RPMI8226 (cell line): ENCODE data around the gene USF3.
"Not testable (repeated sequence)": the region's sequence is repeated elsewhere in the genome, so short reads cannot be mapped to it uniquely, and the experiment has no call there.

ENCODE experiments used
- DNase-seq: peaks from one replicate; pipeline ENCODE4 v3.0.0-alpha.2; 2015

USF3 gene

DNA sequence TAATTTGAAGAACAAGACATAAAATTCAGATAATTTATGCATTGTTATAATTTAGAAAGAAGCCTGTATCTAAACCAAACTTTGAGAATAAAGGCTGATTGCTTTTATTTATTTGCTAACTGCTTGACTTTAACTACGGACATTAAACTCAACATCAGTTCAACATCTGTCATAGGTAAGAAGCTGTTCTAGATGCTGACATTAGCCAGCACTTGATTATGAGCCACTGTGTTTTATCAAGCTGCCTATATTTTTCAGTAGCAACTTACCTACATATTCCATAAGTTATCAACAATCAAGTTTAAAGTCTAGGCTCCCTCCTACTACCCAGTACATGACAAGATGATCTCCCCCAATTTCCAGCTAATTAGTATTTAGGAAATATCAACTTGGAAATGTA is 42.1 kb downstream of the USF3 start:
- DNase-seq: no peak

DNA sequence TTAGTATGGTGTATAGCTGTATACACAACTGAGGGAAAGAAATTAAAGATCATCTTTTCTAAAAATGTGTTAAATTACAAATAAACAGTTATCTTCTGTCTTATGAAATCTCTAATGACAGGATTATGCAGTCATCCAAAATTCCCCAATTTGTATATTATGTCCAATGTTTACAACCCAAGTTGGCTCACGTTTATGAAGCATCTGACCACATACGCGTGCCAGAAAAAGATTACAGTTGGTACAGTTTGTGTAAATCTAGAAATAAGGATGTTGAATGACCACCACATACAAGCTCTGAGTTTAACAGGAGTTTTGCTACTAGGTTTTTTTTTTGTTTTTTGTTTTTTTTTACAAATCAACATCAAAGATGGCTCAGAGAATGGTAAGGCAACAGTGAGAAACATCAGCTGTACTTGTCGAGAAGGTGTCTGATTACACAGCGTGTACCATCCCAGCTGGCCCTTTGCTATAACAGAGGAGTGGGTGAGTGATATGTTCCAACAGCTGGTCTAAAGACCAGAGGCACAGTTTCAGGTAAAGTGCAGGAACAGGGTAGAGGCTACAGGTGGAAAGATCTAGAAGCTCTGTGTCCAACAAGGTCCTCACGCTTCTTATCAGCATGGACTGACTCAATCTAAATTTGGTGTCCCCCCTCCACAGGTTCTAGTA is 47.1 kb downstream of the USF3 start:
- no peak for DNase-seq

DNA sequence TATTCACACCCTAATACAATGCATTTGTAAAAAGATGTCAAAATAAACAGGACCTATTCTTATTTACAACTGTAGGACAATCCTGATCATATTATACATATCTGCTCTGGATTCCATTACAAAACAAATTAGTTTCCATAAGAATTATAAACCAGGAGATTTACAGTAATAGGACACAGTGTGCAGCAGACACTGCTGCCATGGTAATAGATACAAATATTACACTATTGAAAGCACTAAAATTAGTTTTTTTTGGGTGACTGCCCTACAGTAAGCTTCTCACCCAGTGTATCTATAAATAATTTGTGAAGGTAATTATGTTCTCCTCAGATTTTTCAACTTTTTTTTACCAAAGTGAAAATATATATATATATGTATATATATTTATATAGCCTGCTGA is 47.9 kb downstream of the USF3 start:
- DNase-seq: no peak

DNA sequence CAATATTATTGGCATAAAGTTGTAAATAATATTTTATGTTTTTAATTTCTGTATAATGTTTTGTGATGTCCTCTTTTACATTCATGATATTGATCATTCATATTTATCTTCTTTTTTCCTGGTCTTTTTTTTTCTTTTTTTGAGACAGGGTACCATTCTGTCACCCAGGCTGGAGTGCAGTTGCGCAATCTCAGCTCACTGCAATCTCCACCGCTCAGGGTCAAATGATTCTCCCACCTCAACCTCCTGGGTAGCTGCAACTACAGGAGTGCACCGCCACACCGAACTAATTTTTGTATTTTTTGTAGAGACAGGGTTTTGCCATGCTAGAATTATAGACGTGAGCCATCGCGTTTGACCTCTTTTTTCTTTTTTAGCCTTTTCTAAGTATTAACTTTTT is 52.9 kb downstream of the USF3 start:
- DNase-seq: no peak

DNA sequence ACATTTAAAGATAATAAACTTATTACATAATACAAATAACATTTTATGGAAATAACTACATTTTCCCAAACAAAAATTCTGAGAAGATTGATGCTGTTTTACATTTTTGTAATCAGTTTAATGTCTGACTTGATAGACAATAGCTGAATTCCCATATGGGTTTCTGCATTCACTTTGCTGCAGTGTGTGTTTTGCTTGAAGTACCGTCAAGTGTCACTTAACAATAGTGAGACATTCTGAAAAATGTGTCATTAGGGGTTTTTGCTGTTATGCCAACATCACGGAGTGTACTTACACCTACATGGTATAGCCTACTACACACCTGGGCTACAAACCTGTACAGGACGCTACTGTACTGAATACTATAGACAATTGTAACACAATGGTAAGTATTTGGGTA is 57.5 kb downstream of the USF3 start:
- no peak for DNase-seq

DNA sequence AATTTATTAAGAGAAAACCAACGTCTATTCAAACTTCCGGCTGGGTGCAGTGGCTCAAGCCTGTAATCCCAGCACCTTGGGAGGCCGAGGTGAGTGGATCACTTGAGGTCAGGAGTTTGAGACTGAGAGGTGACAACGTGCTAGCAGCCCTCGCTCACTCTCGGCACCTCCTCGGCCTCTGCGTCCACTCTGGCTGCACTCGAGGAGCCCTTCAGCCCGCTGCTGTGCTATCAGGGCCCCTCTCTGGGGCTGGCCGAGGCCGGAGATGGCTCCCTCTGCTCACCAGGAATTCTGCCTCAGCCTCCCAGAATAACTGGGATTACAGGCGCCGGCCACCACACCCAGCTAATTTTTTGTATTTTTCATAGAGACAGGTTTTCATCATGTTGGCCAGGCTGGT is 58.7 kb downstream of the USF3 start:
- DNase-seq: no peak

DNA sequence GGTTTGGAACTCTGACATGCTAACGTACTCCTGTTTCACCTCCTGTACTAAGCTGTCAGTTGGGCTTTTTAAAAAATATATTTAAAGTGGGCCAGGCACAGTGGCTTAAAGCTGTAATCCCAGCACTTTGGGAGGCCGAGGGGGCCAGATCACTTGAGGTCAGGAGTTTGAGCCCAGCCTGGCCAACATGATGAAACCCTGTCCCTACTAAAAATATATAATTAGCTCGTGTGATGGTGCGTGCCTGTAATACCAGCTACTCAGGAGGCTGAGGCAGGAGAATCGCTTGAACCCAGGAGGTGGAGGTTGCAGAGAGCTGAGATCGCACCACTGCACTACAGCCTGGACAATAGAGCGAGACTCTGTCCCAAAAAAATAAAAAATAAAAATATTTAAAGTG is 60.4 kb downstream of the USF3 start:
- DNase-seq: not testable (repeated sequence)

DNA sequence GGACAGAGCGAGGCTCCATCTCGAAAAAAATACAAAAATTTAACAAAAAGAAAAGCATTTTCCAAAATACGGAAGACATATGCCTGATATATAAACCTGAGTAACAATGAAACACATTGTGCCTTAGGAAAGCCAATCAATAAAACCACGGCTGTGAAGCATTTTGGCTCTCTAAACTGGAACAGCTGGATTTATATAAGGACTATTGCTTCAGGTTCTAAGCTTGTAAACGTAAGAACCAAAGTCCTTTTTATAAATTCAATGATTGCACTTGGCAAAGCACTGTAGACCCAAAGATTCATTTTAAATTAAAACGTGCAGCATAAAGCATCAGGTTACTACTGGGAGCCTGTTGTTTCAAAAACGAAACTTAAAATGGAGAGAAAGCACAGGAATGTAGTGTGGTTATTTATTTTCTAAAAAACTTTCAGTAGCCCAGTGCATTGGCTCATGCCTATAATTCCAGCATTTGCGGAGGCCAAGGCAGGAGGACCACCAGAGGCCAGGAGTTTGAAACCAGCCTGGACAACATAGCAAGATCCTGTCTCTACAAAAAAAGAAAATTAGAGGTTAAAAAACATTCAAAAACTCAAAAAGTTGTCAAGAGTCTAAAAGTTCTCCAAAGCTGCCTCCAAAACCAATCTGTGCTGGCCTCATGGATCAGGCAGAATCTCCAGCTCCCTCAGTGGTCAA is 61.5 kb downstream of the USF3 start:
- no peak for DNase-seq

DNA sequence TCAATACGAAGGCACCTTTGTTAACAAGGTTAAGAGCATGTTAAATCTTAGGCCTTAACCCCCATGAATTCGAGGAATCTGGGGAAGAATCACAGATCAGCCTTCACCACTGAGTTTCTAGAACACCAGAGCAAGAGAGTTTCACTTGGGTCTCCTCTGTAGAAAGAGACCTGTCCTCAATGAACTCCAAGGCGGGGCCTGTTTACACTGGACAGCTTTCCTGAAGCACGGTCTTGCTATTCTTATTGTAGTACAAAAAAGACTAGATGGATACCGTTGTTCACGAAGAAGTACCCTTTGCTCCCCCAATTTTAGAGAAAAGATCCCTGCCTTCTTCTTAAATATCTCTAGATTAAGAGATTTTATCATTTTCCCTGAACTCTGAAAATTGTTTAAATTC is 64.9 kb downstream of the USF3 start:
- DNase-seq: no peak

DNA sequence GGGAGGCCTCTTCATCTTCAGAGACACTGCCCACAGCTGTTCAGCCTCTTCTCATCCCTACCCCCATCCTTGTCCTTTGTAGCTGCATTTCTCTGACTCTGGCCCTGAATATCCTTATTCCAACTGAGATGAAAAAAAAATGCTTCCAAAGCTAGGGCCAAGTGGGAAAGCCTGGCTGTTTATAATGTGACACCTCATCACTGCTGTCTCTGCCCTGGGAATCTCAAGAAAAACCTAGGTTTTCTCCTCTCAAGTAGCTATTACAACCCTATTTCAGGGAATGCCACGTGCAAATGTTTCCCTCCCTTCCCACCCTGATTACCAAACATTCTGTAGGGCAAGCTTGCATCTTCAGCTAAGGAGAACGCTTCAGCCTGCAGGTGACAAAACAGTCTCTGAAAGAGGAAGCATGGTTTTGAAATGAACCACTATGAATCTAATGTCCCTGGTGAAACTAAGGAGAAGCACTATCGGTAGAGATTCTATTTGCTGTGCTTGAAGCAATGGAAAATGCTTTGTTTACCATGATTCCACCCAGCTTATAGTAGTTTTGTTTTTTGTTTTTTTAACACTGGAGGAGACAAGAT is 65.4 kb downstream of the USF3 start:
- DNase-seq: peak; percentile 9

DNA sequence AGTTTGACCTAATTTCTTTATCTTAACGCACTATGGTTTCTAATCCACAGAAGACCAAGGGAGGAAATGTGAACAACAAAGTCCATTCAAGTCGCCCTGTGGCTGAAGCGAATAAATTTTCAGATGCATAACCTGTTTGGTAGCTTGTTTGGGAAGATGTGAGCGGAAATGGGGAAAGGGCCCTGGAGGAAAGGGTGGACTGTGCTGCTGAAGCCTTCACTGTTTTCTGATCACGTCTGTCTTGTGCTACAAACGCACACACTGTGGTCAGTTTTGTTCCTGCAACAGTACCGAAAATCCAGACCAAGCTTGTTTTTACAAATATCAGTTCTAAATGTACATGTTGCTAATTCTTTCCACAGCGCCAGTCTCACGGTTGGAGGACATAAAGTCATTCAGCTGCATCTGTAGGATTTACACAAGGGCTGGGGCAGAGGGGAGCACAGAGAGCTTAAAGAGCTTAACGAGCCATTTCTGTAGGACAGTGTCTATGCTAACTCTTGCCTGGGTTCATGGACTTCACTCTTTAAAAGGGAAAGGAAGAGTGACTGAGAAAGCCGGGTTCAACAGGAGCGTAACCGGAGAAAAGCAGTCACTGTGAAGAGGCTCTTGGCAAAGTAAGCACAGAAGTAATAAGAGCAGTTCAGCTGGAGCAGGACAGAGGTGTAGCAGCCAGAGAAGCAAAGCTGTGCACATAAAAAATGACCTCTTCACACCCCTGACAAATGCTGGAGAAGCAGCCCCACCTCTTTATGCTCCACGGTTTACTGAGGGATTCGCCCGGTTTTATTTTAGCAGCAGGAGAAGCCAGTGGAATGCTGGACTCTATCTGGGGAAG is 66.6 kb downstream of the USF3 start:
- no peak for DNase-seq

DNA sequence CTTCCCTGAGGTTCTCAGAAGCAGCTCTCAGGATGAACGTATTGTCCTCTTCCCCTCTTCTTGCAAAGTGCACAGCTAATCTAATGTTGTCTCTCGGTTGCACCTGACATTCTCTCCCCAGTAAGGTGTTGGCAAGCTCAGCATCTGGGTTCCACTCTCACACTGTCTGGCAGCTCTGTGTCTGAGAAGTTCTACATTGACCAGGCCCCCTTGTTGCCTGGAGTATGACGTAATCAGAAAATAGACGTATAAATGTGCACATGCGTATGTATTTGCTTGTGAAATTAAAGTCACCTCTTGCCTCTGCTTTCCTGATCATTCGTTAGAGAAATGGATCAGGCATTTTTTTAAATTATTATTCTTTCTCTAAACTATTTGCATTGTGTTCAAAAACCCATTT is 67.7 kb downstream of the USF3 start:
- DNase-seq: no peak

DNA sequence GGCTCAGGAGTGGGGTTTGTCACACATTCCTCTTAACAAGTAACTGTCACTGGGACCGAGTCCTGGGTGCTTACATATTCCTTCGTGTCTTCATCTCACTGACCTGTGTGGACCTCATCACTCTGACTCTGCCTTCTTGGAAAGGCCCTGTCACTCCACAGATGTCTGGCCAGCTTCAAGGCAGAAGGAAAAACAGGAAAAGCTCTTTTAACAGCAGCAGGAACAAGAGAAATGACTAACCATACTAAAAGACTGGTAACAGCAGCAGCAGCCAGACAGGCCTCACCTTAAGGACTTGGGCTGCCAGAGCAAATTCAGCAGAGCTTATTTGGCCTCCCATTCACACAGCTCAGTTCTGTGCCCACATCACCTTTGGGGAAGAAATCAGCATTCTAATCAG is 68.1 kb downstream of the USF3 start:
- no peak for DNase-seq

DNA sequence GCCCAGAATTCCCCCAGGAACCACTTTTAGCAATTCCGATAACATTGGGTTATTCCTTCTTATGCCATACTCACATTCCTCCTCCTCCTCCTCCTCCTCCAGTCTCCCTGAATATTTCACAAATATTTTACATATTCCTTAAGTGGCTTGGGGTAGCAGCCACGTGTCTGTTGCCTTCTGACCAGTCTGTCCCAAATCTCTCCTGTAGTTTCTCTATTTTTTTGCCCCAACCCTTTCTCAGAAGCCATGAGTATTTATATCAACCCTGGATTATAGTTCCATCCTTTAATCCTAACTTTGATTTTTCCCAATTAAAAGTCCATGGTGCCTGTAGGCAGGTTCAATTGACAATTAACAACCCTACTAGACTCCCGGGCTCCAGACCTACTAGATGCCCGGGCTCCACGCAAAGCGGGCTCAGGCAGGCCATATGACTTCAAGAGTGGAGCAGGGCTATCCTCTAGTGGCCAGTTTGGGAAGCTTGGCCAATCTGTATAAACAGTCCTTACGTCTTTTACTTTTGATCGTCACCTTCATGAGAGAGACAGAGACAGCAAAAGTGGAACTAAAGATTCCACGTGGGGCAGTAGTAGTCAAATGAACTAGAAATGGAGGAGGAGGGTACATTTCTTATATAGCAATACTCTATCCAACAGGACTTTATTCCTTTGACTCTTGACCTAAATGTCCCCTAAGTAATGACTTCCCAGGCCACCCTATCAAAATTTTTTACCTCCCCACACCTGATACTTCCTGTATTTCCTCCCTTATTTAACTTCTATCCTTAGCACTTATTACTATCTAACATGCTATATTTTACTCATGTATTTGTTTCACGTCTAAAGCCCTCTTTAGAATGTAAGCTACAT is 69.7 kb downstream of the USF3 start:
- DNase-seq: peak; percentile 75

DNA sequence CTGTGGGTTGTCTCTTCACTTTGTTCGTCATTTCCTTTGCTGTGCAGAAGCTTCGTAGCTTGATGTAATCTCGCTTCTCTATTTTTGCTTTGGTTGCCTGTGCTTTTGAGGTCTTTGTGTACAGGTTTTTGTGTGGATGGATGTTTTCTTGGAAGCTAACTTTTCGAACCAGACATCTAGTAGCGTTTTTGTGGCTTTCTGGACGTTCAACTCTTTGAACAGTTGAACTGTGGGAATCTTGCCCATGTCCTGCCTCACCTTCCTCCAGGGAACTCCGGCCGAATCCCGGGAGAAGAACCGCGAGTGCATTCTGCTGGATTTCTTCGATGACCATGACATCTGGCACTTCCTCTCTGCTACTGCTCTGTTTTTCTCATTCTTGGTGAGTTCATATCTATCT is 70.6 kb downstream of the USF3 start:
- no peak for DNase-seq

DNA sequence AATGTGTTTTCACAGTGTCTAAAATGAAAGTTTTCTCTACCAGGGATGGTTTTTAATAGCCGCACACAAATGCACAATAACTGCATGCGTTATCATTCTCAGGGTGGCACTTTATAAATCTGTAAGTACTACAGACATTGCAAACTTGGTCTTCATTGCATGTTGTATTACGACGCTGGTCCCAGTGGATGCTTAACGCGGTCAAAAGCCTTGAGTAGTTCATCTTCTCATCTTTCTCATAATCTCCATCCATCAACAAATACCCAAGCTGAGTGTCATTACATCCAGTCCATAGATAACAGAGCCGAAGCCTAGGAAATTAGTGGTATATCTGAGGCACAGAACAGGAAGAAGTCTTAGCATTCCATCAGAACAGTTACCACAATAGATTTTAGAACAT is 72.6 kb downstream of the USF3 start:
- DNase-seq: no peak

DNA sequence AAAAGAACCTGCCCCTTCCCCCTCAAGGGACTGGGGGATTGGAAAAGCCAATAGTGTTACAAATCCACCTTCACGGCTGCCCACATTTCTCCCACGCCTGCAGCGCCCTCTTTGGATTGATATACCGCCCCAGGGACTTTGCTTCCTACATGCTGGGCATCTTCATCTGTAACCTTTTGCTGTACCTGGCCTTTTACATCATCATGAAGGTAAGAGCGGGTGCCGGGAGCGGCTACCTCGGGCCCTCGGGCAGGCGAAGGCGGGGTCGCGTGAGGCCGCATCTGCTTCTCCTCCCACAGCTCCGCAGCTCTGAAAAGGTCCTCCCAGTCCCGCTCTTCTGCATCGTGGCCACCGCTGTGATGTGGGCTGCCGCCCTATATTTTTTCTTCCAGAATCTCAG is 73.1 kb downstream of the USF3 start:
- DNase-seq: no peak

DNA sequence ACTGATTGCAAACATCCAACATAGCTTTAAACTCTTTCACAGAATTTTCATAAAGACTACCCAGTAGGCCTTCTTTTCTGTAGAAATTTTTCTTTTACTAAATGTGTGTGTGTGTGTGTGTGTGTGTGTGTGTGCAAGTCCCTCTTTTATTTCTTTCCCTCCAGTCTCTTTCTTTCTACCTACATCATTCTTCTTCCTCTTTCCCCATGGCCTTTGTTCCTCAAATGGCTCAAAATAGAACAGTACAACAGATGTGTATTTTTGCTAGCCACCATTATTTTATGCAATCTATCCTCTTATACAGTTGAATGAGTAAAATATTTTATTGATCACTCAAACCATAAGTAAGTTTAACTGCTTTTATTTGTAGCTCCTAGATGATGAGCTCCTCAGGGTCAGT is 76.4 kb downstream of the USF3 start:
- no peak for DNase-seq

DNA sequence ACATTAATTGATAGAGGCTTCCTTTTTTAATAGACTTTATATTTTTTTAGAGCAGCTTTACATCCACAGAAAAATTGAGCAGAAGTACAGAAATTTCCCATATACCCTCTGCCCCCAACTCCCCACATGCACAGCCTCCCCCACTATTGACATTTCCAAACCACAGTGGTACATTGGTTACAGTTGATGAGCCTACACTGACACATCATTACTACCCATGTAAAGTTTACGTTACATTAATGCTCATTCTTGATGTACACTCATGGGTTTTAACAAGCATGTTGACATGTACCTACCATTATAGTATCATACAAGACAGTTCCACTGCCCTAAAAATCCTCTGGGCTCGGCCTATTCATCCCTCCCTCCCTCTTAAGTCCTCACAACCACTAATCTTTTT is 78.7 kb downstream of the USF3 start:
- DNase-seq: no peak

DNA sequence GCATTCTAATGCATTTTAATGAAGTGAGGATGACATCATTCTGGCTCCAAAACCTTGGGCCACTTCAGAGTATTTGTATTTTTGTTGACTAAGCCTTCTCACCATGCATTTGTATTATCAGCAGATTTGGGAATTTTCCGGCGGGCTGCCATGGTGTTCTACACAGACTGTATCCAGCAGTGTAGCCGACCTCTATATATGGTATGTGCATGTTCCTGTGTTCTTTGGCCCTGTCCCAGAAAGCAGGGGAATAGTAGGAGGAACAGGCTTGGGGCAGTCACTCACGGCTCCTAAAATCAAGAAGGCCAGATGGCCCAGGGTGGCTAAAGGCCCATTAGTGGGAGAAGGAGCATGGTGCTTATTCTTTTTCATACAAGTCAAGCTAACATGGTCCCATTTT is 80.5 kb downstream of the USF3 start:
- no peak for DNase-seq

DNA sequence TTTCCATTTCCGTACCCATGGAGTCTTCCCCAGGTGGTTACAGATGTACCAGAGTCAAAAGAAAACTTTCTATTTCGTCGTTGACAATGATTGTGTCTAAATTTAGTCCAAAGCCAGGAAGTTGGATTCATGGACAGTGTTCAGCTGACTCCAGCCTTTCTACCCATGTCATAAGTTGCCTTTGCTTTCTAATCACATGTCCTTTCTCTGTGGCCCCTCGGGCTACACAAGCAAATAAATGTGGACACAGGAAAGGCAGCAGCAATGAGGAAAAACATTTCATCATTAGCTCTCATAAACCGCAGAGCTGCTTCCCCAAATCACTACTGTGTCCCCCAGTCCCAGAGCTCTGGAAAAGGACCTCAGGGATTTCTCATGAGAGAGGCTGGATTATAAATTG is 82.0 kb downstream of the USF3 start:
- DNase-seq: no peak

DNA sequence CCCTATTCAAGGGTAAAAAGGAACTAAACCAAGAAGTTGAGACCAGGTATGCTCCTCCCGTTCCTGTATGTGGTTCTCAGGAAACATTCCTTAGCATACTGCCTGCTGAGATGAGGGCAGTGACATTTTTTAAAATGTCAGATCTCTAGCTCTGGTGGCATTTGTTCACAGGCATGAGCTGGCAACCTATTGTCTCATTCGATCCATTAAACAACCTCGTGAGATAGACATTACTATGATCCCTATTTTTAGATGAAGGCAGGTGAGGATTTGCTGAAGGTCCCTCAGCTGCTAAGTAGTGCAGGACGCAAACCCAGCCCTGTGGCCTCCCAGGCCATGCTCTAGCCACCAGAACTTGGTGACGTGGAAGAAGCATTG is 89.2 kb downstream of the USF3 start:
- DNase-seq: peak; percentile 6
